Lung (tissue), 12 donors: ENCODE data around the gene TOM1L2. TPM values are rescaled to one million over a fixed set of nuclear protein-coding genes. Genes with fewer than 3 reads are reported as not detected.

ENCODE experiments used
- ATAC-seq: fragments of 200-7000 bp; cut with Tn5 transposase; one replicate; pipeline ENCODE4 v1.9.1; 2020; ENCODE audit warnings: moderate number of reproducible peaks; ENCODE audit not compliant: insufficient read depth, low FRiP score
- DNase-seq, 3 donors: peaks; one replicate each; pipeline ENCODE4 v3.0.0-alpha.2; 2013 to 2017
- H3K27ac ChIP-seq, 2 donors: one replicate each; pipeline ENCODE4 v1.5.1; 2013; ENCODE audit warnings: mild to moderate bottlenecking in 2 of 2, moderate library complexity in 2 of 2, control low read depth in 1 of 2, inconsistent platforms in 1 of 2, low read depth in 1 of 2, low read length in 1 of 2
- H3K27me3 ChIP-seq, 3 donors: one replicate each; pipeline ENCODE4 v1.5.1; 2013; ENCODE audit warnings: low read length in 2 of 3; ENCODE audit not compliant: control insufficient read depth in 3 of 3, insufficient read depth in 3 of 3
- H3K36me3 ChIP-seq, 4 donors: one replicate each; pipeline ENCODE4 v1.5.1; 2013; ENCODE audit warnings: low read length in 4 of 4, mild to moderate bottlenecking in 1 of 4, moderate library complexity in 1 of 4; ENCODE audit not compliant: control insufficient read depth in 4 of 4, insufficient read depth in 4 of 4
- H3K4me1 ChIP-seq, 5 donors: one replicate each; pipeline ENCODE4 v1.5.1; 2013; ENCODE audit warnings: low read length in 5 of 5, mild to moderate bottlenecking in 2 of 5, moderate library complexity in 1 of 5; ENCODE audit not compliant: control insufficient read depth in 5 of 5, insufficient read depth in 5 of 5
- H3K4me3 ChIP-seq: one replicate; pipeline ENCODE4 v1.5.1; 2013; ENCODE audit warnings: mild to moderate bottlenecking, control low read depth, moderate library complexity
- H3K9ac ChIP-seq, 2 donors: one replicate each; pipeline ENCODE4 v1.5.1; 2013; ENCODE audit warnings: low read length in 2 of 2, control low read depth in 1 of 2; ENCODE audit not compliant: insufficient read depth in 1 of 2
- H3K9me3 ChIP-seq, 4 donors: one replicate each; pipeline ENCODE4 v1.5.1; 2013; ENCODE audit warnings: low read length in 3 of 4, mild to moderate bottlenecking in 1 of 4, moderate library complexity in 1 of 4; ENCODE audit not compliant: control insufficient read depth in 4 of 4, insufficient read depth in 3 of 4
- WGBS, 2 donors: extraction: QIAGEN DNeasy Blood & Tissue Kit; methylation state at CpG; one replicate each; pipeline ENCODE4 v1.1.7; 2013; 5-methylcytosine and 5-hydroxymethylcytosine counted together
- polyA plus RNA-seq, 2 donors: library from polyadenylated mRNA; stranded (reverse); fragments of 200-250 nt; gene quantifications; one replicate each; pipeline ENCODE4 v1.2.1, GENCODE V29; 2013
- total RNA-seq, 2 donors: library from RNA; depleted of rRNA in 1 of 2; stranded (reverse); fragments of >200 nt in 1 of 2; gene quantifications; one replicate each; pipeline ENCODE4 v1.2.1, GENCODE V29; 2014 to 2021
- TF ChIP-seq, protein P1 (sequence below): IDR thresholded peaks from 2 replicates; pipeline ENCODE4 v1.5.1; 2012; ENCODE audit warnings: mild to moderate bottlenecking; ENCODE audit errors: control extremely low read depth, extremely low read depth
- donor health status: control.
- donor health status: control.
- donor health status: Bipolar disorder and iron deficiency.
- donor health status: healthy.
- donor health status: DM: yes; HTN: yes; CAD: no.

Gene TOM1L2
- total and polyA plus RNA-seq, 4 donors, result 21.5 to 56.5 (median 35.8) TPM

DNA sequence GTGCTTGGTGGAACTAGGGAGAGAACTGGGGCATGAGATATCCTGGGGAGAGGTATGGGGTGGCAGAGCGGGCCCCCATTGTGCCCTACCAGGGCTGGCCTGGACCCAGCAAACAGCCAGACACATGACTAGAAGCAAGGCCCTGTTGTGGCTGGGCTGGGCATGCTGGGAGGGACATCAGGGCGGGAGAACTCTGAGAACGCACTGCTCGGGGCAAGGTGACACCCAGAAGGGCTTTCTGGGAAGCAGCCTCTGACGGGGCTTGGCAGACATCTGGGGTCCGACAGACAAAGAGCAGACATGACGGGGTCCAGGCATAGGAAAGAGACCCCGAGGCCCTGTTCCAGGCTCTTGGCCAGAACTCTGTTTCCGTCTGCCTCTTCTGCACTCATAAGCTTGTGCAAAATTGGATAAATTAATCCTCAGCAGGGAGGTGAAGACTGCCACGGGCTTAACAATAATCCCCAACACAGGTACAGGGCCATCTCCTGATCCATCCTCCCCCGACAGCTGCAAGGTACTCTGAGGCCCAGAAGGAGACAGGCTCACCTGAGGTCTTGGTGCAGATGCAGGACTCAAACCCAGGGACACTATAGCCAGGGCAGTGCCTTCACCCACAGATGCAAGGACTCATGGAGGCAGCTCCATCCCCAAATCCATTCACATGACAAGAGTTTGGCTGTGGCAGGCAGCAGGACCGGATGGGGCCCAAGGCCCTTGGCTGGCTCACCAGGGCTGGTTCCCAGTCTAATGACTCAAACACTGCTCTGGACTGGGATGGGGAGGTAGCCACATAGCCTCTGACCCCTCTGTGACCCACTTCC is 140.8 kb downstream of the TOM1L2 start:
- no peak for ATAC-seq

DNA sequence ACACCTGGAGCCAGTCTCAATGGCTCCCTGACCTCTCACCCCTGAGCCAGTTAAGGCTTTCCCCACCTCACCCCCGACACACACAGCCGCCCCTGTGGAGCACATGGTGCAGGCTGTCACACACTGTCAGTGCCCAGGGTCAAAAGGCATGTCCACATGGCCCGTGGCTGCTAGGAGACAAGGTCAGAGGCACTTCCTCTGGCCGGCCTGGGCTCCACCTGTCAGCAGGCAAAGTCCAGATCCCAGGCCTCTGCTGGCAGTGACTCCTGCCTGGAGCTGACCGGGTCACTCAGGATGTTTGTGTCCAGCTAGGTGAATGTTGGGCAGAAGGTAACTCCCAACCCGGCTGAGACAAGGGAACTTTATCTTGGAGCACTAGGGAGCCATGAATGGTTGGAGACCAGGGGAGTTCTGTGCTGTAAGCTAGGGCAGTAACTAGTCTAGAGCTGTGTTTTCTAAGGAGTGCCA is 141.4 kb downstream of the TOM1L2 start:
- no peak for ATAC-seq
- H3K4me1 ChIP-seq, result peaks cover 4 to 36% (median 18%) of the 10 kb centered on the region in 5 donors
- H3K4me3 ChIP-seq, result no peak overlapping the region
- DNase-seq, result no peak
- no peaks in the 10 kb centered on the region for H3K27me3 ChIP-seq
- WGBS, 2 donors, result 63 to 81% methylated on average over 6 of the region's 6 CpGs
- H3K9ac ChIP-seq, result no peak overlapping the region
- TF ChIP-seq, protein P1, sequence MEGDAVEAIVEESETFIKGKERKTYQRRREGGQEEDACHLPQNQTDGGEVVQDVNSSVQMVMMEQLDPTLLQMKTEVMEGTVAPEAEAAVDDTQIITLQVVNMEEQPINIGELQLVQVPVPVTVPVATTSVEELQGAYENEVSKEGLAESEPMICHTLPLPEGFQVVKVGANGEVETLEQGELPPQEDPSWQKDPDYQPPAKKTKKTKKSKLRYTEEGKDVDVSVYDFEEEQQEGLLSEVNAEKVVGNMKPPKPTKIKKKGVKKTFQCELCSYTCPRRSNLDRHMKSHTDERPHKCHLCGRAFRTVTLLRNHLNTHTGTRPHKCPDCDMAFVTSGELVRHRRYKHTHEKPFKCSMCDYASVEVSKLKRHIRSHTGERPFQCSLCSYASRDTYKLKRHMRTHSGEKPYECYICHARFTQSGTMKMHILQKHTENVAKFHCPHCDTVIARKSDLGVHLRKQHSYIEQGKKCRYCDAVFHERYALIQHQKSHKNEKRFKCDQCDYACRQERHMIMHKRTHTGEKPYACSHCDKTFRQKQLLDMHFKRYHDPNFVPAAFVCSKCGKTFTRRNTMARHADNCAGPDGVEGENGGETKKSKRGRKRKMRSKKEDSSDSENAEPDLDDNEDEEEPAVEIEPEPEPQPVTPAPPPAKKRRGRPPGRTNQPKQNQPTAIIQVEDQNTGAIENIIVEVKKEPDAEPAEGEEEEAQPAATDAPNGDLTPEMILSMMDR, result no peak
- no peaks in the 10 kb centered on the region for H3K9me3 ChIP-seq
- peaks cover 0 to 14% (median 0%) of the 10 kb centered on the region in 4 donors for H3K36me3 ChIP-seq
- peak overlapping the region in 1 of 2 donors; percentile 49 for H3K27ac ChIP-seq

More for the DNA sequence above, 140.8 kb downstream of the TOM1L2 start:
- WGBS, 2 donors, result 80 to 91% methylated on average over 12 of the region's 12 CpGs
- DNase-seq, result peak; percentile 63 to 83 (median 83)
- H3K27me3 ChIP-seq, result no peaks in the 10 kb centered on the region
- no peak overlapping the region for H3K4me3 ChIP-seq
- peaks cover 4 to 33% (median 20%) of the 10 kb centered on the region in 5 donors for H3K4me1 ChIP-seq
- TF ChIP-seq, protein P1, result no peak
- H3K27ac ChIP-seq, result peak overlapping the region in 1 of 2 donors; percentile 66
- peaks cover 0 to 14% (median 0%) of the 10 kb centered on the region in 4 donors for H3K36me3 ChIP-seq
- H3K9ac ChIP-seq, result no peak overlapping the region
- H3K9me3 ChIP-seq, result no peaks in the 10 kb centered on the region

DNA sequence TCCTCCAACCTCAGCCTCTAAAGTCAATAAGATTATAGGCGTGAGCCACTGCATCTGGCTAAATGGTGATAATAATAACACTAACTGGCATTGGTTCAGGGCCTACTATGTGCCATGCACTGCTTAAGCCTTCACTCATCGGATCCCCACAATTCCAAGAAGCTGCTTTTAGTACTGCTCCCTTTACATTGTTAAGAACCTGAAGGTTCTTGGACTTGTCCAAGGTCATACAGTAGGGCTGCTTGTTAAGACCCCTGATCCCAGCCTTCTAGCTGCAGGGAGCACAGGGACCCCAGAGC is 142.0 kb downstream of the TOM1L2 start:
- no peaks in the 10 kb centered on the region for H3K27me3 ChIP-seq
- WGBS, 2 donors, result 79 to 96% methylated on average over 2 of the region's 2 CpGs
- H3K4me1 ChIP-seq, result peaks cover 2 to 34% (median 14%) of the 10 kb centered on the region in 5 donors
- H3K9ac ChIP-seq, result no peak overlapping the region
- TF ChIP-seq, protein P1, result no peak
- H3K4me3 ChIP-seq, result no peak overlapping the region
- no peaks in the 10 kb centered on the region for H3K9me3 ChIP-seq
- ATAC-seq, result no peak
- DNase-seq, result no peak
- peaks cover 0 to 14% (median 0%) of the 10 kb centered on the region in 4 donors for H3K36me3 ChIP-seq
- H3K27ac ChIP-seq, result no peak overlapping the region
